HEK293 (cell line): ENCODE measurements around the gene CHST12.
A peak's percentile ranks its signal among the peaks of the same experiment; 100 is the strongest.

Experiments
- CTCF ChIA-PET: fragments of 350-600 bp; formaldehyde crosslinking; extraction: SDS; loops from one replicate; lab custom pipeline; 2021; ENCODE audit warnings: antibody characterized with exemption; lab: Yijun Ruan, JAX
- POLR2A ChIA-PET: fragments of 300-600 bp; formaldehyde crosslinking; extraction: SDS; loops from one replicate; lab custom pipeline; 2020; ENCODE audit warnings: antibody characterized with exemption, inconsistent platforms; lab: Yijun Ruan, JAX
- H3K27ac ChIP-seq: fragments of 200-500 bp; sonication (Bioruptor generic); 2 replicates; pipeline ENCODE4 v1.5.1; 2014; ENCODE audit warnings: low read depth, low read length, control low read depth, inconsistent platforms; ENCODE audit errors: extremely low read depth
- H3K36me3 ChIP-seq, 2 experiments: fragments of 200-500 bp in 1 of 2; sonication (Bioruptor generic) in 1 of 2; 1 replicate in 1 of 2; 2 replicates in 1 of 2; pipeline ENCODE4 v1.5.1; 2014 to 2017; ENCODE audit warnings: inconsistent platforms in 2 of 2, low read length in 2 of 2; ENCODE audit not compliant: control insufficient read depth in 2 of 2, insufficient read depth in 1 of 2
- H3K4me1 ChIP-seq: fragments of 200-500 bp; sonication (Bioruptor generic); 2 replicates; pipeline ENCODE4 v1.5.1; 2014; ENCODE audit warnings: mild to moderate bottlenecking, low read length, inconsistent platforms; ENCODE audit not compliant: control insufficient read depth, insufficient read depth
- H3K4me3 ChIP-seq: 2 replicates; pipeline ENCODE4 v1.5.1; 2011; ENCODE audit warnings: low read depth, mild to moderate bottlenecking, control low read depth, low read length, moderate library complexity
- H3K9me3 ChIP-seq: fragments of 200-500 bp; sonication (Bioruptor generic); 2 replicates; pipeline ENCODE4 v1.5.1; 2014; ENCODE audit warnings: low read depth, low read length, inconsistent platforms; ENCODE audit not compliant: control insufficient read depth, insufficient read depth
- FEZF1 ChIP-seq: fragments of 450-650 bp; formaldehyde crosslinking; IDR thresholded peaks from 2 replicates; pipeline ENCODE4 v1.5.1; 2016; ENCODE audit warnings: missing biosample characterization, missing genetic modification characterization
- GLIS1 ChIP-seq: fragments of 450-650 bp; formaldehyde crosslinking; IDR thresholded peaks from 2 replicates; pipeline ENCODE4 v1.5.1; 2016; ENCODE audit warnings: missing biosample characterization, missing genetic modification characterization
- GLIS2 ChIP-seq: fragments of 450-650 bp; formaldehyde crosslinking; IDR thresholded peaks from 2 replicates; pipeline ENCODE4 v1.5.1; 2016; ENCODE audit warnings: missing biosample characterization, missing genetic modification characterization
- HOXC10 ChIP-seq: sonication (generic); formaldehyde crosslinking; IDR thresholded peaks from 2 replicates; pipeline ENCODE4 v1.8.1; 2023; ENCODE audit warnings: mild to moderate bottlenecking, missing genetic modification reagents
- KLF8 ChIP-seq: fragments of 450-650 bp; formaldehyde crosslinking; IDR thresholded peaks from 2 replicates; pipeline ENCODE4 v1.5.1; 2016; ENCODE audit warnings: missing biosample characterization, missing genetic modification characterization
- RBAK ChIP-seq: fragments of 450-650 bp; formaldehyde crosslinking; IDR thresholded peaks from 2 replicates; pipeline ENCODE4 v1.5.1; 2016; ENCODE audit warnings: missing biosample characterization, missing genetic modification characterization
- REPIN1 ChIP-seq: fragments of 450-650 bp; formaldehyde crosslinking; IDR thresholded peaks from 2 replicates; pipeline ENCODE4 v1.5.1; 2017; ENCODE audit warnings: missing biosample characterization, missing genetic modification characterization, low read depth
- SALL2 ChIP-seq: fragments of 450-650 bp; formaldehyde crosslinking; IDR thresholded peaks from 2 replicates; pipeline ENCODE4 v1.5.0; 2017; ENCODE audit warnings: missing biosample characterization, mild to moderate bottlenecking, missing genetic modification characterization, borderline replicate concordance
- SETDB1 ChIP-seq: IDR thresholded peaks from one replicate; pipeline ENCODE4 v1.6.1; 2017; ENCODE audit warnings: mild to moderate bottlenecking, low read length, moderate library complexity, mixed read lengths; ENCODE audit not compliant: insufficient read length
- ZFP41 ChIP-seq: fragments of 450-650 bp; formaldehyde crosslinking; IDR thresholded peaks from 2 replicates; pipeline ENCODE4 v1.5.1; 2016; ENCODE audit warnings: missing biosample characterization, missing genetic modification characterization, borderline replicate concordance
- ZNF114 ChIP-seq: fragments of 450-650 bp; formaldehyde crosslinking; IDR thresholded peaks from 2 replicates; pipeline ENCODE4 v1.5.0; 2017; ENCODE audit warnings: missing biosample characterization, missing genetic modification characterization
- ZNF292 ChIP-seq: fragments of 450-650 bp; formaldehyde crosslinking; IDR thresholded peaks from 2 replicates; pipeline ENCODE4 v1.5.1; 2016; ENCODE audit warnings: low read depth, missing biosample characterization, missing genetic modification characterization, borderline replicate concordance
- ZNF311 ChIP-seq: fragments of 450-650 bp; formaldehyde crosslinking; IDR thresholded peaks from 2 replicates; pipeline ENCODE4 v1.5.1; 2017; ENCODE audit warnings: missing biosample characterization, missing genetic modification characterization, borderline replicate concordance
- ZNF341 ChIP-seq: fragments of 450-650 bp; formaldehyde crosslinking; IDR thresholded peaks from 2 replicates; pipeline ENCODE4; 2016; ENCODE audit warnings: low read depth, missing biosample characterization, missing genetic modification characterization
- ZNF426 ChIP-seq: fragments of 450-650 bp; formaldehyde crosslinking; IDR thresholded peaks from 2 replicates; pipeline ENCODE4 v1.5.1; 2017; ENCODE audit warnings: missing biosample characterization, missing genetic modification characterization, mild to moderate bottlenecking, inconsistent platforms, moderate library complexity
- TF ChIP-seq, protein P1 (sequence below): fragments of 450-650 bp; formaldehyde crosslinking; IDR thresholded peaks from 2 replicates; pipeline ENCODE4 v1.5.1; 2016; ENCODE audit warnings: missing biosample characterization, missing genetic modification characterization
- TF ChIP-seq, protein P2 (sequence below): fragments of 450-650 bp; formaldehyde crosslinking; IDR thresholded peaks from 2 replicates; pipeline ENCODE4 v1.5.1; 2016; ENCODE audit warnings: missing biosample characterization, missing genetic modification characterization
- TF ChIP-seq, protein P3 (sequence below): fragments of 450-650 bp; formaldehyde crosslinking; IDR thresholded peaks from 2 replicates; pipeline ENCODE4 v1.5.1; 2016; ENCODE audit warnings: missing biosample characterization, missing genetic modification characterization

CHST12 gene

DNA sequence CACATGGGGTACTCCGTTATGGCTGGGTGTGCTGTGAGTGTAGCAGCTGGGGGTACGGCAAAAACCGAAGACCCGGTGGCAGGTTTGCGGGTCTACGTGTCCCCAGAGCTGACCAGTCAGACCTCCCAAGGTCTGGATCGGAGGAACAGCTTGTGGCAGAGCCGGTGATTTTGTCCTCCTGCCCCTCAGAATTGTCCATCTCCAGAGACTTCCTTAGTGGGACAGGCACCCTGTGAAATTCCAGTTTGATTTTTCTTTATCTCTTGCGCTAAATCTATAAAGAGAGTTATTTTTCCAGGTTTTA, 47.8 kb upstream of the CHST12 start:
- Histone ChIP-seq H3K4me1 (peaks cover 19% of the 10 kb centered on the region), H3K36me3 (peaks cover 6 to 43% of the 10 kb centered on the region in 2 experiments), H3K27ac (peak overlapping the region; percentile 98; the same call in 1 of the 2 replicates), H3K9me3 (no peaks in the 10 kb centered on the region), H3K4me3 (peak overlapping the region; percentile 90)
- POLR2A ChIA-PET = interaction anchor here (0.7 to 2.8 kb wide), 4 partner anchors 9 to 114 kb away, joined by 4 to 11 read pairs (median 4); partner anchors contain the start of genes CHST12, MRM2 and NUDT1
- CTCF ChIA-PET = interaction anchor here (0.6 to 0.7 kb wide), 3 partner anchors 28 to 86 kb away, joined by 3 to 4 read pairs (median 3); no protein-coding TSS in a partner anchor
- TF ChIP-seq KLF8 = no peak
- TF ChIP-seq SETDB1 = no peak
- no peak for TF ChIP-seq REPIN1
- no peak for TF ChIP-seq ZNF114 (tag by site-specific recombination)
- TF ChIP-seq GLIS1 (tag by site-specific recombination) = peak; percentile 68
- TF ChIP-seq GLIS2 = peak; percentile 43; the same call in 1 of the 2 replicates
- TF ChIP-seq ZNF426 = no peak
- TF ChIP-seq, protein P1, sequence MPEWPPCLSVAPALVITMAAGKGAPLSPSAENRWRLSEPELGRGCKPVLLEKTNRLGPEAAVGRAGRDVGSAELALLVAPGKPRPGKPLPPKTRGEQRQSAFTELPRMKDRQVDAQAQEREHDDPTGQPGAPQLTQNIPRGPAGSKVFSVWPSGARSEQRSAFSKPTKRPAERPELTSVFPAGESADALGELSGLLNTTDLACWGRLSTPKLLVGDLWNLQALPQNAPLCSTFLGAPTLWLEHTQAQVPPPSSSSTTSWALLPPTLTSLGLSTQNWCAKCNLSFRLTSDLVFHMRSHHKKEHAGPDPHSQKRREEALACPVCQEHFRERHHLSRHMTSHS = no peak
- no peak for TF ChIP-seq RBAK (tag by site-specific recombination)
- no peak for TF ChIP-seq ZNF292 (tag by site-specific recombination)
- TF ChIP-seq ZFP41 (tag by site-specific recombination) = no peak
- TF ChIP-seq ZNF341 (tag by site-specific recombination) = 0 out of 2 replicates have a peak, but pooled peaks have one; percentile 24
- no peak for TF ChIP-seq FEZF1 (tag by site-specific recombination)
- TF ChIP-seq, protein P2, sequence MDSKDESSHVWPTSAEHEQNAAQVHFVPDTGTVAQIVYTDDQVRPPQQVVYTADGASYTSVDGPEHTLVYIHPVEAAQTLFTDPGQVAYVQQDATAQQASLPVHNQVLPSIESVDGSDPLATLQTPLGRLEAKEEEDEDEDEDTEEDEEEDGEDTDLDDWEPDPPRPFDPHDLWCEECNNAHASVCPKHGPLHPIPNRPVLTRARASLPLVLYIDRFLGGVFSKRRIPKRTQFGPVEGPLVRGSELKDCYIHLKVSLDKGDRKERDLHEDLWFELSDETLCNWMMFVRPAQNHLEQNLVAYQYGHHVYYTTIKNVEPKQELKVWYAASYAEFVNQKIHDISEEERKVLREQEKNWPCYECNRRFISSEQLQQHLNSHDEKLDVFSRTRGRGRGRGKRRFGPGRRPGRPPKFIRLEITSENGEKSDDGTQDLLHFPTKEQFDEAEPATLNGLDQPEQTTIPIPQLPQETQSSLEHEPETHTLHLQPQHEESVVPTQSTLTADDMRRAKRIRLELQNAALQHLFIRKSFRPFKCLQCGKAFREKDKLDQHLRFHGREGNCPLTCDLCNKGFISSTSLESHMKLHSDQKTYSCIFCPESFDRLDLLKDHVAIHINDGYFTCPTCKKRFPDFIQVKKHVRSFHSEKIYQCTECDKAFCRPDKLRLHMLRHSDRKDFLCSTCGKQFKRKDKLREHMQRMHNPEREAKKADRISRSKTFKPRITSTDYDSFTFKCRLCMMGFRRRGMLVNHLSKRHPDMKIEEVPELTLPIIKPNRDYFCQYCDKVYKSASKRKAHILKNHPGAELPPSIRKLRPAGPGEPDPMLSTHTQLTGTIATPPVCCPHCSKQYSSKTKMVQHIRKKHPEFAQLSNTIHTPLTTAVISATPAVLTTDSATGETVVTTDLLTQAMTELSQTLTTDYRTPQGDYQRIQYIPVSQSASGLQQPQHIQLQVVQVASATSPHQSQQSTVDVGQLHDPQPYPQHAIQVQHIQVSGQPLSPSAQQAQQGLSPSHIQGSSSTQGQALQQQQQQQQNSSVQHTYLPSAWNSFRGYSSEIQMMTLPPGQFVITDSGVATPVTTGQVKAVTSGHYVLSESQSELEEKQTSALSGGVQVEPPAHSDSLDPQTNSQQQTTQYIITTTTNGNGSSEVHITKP (tag by site-specific recombination) = no peak
- TF ChIP-seq ZNF311 = no peak
- TF ChIP-seq SALL2 = no peak

DNA sequence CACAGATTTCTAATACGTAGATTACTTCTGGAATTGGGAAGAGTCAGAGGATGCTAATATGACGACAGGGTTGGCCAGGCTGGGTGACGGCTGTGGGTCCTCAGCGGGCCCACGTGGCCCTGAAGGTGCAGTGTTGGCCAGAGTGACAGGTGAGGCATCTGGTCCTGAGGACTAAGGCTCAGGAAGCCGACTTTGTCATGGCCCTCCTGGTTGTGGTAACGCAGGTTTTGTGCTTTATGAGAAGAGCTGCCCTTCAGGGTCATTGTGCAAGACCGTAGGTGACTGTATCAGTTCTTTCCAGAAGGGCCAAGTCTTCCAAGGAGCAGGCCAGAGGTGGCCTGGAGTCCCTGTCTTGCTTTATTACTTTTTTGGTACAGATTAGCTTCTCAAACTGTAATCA, 46.2 kb upstream of the CHST12 start:
- ChIA-PET POLR2A (interaction anchor here (0.6 kb wide), 1 partner anchor 25 kb away, joined by 3 read pairs; no protein-coding TSS in a partner anchor), CTCF (interaction anchor here (0.6 to 0.7 kb wide), 2 partner anchors 111 to 778 kb away, joined by 3 read pairs; no protein-coding TSS in a partner anchor)
- H3K27ac ChIP-seq = no peak overlapping the region
- H3K36me3 ChIP-seq = peaks cover 17 to 52% of the 10 kb centered on the region in 2 experiments
- no peaks in the 10 kb centered on the region for H3K9me3 ChIP-seq
- peaks cover 19% of the 10 kb centered on the region for H3K4me1 ChIP-seq
- H3K4me3 ChIP-seq = no peak overlapping the region; the same call in 1 of the 2 replicates
- TF ChIP-seq, protein P3, sequence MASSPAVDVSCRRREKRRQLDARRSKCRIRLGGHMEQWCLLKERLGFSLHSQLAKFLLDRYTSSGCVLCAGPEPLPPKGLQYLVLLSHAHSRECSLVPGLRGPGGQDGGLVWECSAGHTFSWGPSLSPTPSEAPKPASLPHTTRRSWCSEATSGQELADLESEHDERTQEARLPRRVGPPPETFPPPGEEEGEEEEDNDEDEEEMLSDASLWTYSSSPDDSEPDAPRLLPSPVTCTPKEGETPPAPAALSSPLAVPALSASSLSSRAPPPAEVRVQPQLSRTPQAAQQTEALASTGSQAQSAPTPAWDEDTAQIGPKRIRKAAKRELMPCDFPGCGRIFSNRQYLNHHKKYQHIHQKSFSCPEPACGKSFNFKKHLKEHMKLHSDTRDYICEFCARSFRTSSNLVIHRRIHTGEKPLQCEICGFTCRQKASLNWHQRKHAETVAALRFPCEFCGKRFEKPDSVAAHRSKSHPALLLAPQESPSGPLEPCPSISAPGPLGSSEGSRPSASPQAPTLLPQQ (tag by site-specific recombination) = 0 out of 2 replicates have a peak, but pooled peaks have one; percentile 17
- no peak for TF ChIP-seq HOXC10 (CRISPR knock-in tag)
